HG02938 (cell line): ENCODE results near the gene GALK1.
A peak's percentile ranks its signal among the peaks of the same experiment; 100 is the strongest.
"Not testable (repeated sequence)": the region's sequence is repeated elsewhere in the genome, so short reads cannot be mapped to it uniquely, and the experiment has no call there.

Experiments used
- ATAC-seq: cut with Tn5 transposase; IDR thresholded peaks from one replicate; pipeline ENCODE4 v1.9.1; 2021; ENCODE audit warnings: mild to moderate bottlenecking, moderate library complexity; ENCODE audit not compliant: unreplicated experiment

GALK1 gene

DNA sequence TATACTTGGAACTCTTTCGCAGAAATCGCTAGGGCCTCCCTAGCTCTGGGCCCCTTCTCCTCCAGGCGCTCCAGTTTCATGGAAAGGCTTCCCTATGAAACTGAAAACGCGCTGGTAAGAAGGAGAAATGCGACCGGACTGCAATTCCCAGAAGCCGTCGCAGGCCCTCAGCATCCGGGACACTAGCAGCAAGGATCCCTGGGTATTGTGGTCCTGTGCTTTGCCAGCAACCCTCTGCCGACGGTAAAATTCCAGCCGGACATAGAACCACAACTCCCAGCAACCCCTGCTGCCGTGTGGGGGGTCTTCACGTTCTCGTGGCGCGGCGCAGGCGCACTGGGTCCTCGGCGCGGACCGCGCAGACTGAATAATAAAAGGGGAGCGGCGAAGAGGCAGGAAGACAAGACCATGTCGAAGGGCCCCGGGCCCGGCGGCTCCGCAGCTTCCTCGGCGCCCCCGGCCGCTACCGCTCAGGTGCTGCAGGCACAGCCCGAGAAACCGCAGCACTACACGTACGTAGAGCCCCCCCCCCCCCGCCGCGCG is 19.6 kb upstream of the GALK1 start, which contains the start of gene UNK:
Gene UNK (plus strand): TSS at position 334 of the 543 bp plus-strand sequence. CDS start 75 bp downstream, at position 409.
- ATAC-seq, result peak; percentile 42

DNA sequence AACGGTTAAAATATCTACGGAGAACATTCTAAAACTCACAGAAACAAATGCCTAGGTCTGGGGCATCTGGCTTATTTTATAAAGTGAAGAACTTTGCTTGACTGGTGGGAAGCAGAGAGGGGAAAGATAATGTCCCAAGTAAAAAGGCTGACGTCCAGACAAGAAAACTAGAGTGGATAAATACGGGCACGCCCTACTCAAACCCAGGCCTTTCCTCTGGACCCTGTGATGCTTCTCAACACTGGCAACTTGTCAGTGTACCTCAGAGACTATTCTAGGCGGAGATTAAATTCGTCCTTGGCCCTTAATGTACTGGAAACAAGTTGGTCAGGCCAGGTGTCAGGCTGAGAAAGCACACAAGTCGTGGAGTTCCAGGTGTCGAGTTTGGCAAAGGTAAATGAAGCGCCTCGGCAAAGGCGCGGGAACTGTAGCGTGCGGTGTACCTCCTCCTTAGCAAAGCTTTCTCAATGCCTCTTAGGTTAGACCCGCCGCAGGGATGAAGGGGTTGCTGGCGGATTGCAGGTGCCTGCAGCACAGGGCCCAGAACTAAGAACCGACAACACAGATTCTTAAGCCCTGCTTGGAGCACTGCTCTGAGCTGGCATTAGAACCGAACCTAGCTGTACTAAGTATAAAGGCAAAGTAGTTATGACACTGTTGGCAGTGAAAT is 18.9 kb upstream of the GALK1 start:
- ATAC-seq, result no peak

DNA sequence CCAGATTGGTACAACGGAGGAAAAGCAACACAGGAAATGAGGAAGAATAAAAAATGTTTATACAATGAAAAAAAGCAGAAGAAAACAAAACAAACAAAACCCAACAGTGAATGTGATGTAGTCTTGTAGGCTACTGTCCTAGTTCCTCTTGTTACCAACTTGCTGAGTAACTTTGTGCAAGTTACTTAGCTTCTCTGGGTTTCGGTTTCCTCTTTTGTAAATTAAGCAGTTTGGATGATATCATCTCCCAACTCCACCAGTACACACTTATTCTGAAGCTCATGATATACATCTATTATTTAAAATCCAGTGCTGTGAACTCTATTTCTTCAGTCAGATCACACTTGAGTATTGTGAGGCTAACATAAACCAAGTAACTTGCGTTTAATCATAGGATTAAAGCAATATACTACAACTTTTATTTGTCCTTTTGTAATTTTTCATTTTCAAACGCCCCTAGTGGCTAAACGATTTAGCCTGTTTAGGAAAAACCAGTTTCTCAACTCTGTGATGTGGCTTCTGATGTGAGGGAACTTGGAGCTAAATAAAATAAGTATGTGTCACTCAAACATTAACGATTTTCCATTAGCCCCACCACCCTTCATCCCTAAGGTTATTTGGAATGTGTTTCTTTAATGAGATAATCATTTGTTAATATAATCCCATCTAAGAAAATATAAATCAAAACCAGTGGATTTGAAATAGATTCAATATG is 18.2 kb upstream of the GALK1 start:
- ATAC-seq, result no peak

DNA sequence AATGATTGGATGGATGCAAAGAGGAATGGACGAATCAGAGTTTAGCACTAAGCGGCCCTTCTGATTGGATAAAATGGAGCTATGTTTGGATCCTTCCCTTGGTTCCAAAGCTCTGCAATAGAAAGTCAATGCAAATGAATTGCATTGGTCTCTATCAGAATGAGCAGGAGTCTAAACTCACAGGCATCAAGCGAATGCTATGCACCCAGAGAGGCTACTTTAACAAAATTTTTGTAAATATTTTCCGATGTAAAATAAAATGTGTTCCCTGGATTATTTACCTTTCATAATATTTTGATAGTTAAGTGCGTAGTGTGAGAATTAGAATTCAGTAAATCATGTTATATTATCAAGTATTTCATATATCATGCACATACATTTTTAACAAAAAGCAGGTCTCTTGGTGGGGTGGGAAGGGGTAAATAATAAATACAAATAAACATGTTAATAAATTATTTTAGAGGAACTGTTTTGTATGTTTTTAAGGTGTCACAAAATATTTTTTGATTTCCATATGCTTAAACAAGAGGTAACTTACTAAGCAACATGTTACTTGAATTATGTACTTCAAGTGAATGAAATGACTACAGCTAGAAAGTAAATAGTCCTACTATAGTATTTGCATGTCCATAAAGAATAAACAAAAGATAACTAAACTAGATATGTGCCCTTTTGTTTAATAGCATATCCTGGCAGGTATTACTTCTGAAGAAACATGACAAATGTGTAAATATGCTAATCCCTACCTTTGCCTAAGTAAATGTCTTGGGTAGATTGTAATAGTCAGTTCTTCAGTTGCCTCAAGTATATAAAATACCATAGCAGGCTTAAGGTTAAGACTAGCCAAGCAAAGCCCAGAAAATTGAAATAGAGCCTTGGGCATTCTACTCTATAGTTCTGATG is 15.2 kb upstream of the GALK1 start:
- no peak for ATAC-seq

DNA sequence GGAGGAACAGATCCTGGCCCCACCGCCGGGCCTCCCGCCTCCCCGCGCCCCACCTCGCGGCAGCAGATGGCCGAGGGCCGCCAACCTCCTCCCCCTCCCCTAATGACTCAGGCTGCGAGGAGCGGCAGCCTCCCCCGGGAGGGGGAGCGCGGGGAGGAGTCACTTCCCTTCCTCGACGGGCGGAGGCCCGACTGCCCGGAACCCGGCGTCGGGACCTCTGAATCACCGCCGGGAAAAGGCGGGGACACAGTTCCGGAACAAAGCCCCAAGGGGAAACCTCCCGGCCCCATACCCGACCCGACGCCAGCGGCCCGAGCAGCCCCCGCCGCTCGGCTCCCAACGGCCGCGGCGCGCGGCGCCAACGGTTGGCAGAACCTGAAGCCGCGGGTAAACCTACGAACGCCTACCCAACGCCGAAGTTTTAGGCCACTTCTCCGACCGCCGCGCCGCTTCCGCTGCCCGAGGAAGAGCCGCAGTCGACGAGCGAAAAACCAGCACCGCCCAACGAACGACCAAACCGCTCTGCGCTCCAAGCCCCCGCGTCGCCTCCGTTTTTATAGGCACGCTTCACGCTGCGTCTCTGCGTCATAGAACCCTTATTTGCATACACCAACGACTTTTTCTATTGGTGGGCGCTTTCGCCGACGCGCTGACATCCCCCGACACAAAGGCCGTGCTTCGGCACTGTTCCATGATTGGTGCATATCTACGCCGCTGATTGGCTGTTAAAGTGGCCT is 14.4 kb upstream of the GALK1 start:
- peak; percentile 72 for ATAC-seq

DNA sequence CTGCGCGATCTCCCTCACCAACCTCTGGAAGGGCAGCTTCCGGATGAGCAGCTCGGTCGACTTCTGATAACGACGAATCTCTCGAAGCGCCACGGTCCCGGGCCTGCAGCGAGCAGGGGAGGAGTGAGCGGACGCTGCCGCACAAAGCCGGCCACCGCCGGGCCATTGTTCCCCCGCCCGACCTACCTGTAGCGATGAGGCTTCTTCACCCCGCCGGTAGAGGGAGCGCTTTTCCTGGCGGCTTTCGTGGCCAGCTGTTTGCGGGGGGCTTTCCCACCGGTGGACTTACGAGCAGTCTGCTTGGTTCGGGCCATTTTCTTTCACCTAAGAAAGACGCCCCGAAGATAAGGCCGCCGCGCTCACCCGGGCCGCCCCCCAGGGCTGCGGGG is 13.9 kb upstream of the GALK1 start:
- no peak for ATAC-seq

DNA sequence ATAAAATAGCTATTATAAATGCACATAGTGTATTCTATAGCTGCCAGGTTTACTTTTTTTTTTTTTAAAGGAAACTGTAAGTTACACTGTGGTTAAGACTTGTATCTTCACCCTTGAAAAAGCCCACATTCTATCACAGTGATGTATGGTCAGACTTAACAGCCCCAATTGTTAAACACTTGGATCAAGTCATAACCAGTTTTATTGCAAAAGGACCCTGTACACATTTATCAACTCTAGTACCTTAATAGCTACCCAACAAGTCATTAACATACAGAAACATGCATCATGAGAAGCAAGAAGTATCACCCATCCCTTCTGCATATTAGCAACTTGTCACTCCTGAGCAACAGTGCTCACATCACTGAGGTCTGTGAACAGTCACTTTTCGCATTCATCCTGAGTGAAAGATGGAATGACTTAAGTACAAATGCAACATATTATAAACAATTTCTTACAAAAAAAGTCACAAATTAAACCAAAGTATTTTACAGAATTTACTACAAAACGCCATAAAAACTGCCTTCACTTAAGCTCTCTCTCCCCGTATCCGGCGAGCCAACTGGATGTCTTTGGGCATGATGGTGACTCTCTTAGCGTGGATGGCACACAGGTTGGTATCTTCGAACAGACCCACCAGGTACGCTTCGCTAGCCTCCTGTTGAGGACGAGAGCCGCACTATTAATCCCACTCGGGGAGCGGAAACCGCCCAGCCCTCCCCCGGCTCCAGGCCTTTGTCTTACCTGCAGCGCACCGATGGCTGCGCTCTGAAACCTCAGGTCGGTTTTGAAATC is 13.3 kb upstream of the GALK1 start:
- not testable (repeated sequence) for ATAC-seq

DNA sequence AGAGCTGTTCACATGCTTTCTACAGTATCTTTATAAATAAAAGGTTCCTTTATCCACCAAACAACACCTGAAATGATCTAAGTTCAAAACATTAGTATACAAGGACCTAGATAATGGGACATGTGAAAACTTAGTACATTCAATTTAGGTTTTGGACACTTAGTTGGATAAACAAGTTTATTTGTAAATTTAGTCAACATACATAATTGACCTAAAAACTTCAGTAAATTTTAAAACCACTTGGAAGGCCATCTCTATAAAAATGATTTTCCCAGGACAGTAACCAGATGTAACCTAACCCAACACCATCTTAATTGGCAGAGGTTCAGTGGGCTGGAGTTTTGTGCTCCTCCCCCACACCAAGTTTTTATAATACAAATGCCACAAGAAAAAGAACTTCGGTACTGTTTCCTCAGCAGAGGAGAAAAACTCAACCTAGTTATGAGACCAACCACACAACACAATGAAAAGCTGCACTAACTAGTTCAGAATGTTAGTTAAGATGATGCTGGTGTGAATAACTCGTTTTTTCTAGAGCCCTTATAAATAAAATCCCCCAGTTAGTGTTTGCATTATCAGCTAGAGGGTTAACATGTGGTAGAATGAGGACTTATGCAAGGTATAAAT is 12.4 kb upstream of the GALK1 start:
- no peak for ATAC-seq

DNA sequence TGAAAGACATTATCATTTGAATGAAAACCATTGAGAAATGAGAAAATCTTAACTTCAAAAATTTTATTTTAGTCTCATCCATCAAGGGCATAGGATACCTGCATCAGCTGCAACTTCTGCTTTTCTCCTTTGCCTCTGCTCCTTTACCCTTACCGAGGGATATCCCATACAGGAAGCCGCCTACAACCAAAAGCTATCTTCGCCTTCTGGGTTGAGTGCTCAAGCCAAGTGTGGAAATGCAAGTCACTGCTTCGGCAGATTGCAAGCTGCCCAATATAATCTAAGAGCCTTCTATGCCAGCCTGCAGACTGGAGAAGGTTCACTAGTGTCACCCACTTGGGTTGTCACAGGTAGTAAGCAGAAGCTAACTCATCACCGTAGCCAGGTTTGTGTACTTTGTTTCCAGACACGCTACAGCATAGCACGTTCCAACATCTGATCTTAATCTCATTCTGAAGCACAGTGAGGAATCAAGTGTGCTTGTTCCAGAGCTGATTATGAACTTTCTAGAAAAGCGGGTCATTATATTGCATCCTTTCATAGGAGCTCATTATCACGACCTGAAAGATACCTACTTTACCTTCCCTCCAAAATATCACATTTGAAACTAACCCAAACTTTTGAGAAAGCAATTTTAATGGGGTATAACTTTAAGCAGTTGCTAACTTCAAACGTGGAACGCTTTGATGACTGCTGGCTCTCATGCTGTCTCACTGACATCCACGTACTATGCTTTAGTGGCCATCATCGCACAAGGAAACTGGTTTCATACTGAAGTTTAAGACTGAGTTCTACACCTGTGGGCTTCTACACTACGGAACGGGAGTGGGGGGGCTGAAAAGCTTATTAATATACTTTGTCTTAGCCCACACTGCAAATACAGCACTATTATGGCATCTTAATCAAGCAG is 11.6 kb upstream of the GALK1 start:
- no peak for ATAC-seq

DNA sequence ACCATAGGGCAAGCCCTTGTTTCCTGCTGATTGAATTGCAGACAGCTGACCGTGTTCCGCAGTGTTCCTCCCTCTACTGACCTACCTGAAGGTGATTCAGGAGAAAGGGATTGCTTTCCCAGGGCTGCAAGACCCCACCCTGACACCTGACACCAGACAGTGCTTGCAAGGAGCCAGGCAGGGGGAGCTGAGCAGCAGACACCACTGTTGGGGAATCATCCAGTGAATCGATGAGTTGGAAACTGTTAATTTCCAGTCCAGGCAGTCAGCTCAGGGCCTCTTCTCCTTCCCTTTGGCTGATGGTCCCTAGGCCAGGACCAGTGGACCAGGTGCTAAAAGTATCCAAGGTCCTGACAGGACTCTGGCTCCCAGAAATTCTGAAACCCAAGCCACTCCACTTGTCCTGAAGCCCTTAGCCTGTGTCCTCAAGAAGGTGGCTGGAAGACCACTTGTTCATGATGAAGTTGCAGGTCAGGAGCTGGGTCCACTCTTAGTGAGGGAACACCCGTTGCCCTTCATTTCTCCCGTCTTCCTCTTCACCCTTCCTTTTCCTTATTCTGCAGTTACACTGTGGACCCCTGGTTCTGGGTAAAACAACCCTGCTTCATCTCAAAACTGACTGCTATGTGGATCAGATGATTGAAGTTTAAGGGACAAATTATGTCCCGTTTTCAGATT is 10.1 kb upstream of the GALK1 start:
- no peak for ATAC-seq

DNA sequence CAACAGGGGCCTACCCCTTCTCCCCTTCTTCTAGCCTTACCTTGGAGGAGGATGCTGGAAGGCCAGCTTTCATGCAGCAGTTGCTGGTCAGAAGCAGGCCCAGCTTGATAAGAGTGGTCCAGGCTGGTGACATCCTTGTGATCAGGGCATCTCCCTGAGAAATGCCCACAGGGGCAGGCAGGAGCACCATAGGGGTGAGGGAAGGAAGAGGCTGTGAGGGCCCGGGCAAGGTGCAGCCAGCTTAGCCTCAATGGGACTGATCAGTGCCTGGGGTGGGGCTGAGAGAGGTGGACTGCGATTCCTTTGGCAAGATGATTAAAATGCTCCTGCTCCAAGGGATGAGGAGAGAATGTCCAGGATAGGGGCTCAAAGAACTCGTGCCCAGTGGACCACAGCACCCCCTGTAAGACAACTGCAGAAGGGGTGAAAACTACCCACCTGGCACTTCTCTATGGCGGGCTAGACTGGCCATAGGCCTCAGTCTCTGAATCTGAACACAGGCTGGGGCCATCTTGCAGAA is 9.5 kb upstream of the GALK1 start:
- ATAC-seq, result no peak

DNA sequence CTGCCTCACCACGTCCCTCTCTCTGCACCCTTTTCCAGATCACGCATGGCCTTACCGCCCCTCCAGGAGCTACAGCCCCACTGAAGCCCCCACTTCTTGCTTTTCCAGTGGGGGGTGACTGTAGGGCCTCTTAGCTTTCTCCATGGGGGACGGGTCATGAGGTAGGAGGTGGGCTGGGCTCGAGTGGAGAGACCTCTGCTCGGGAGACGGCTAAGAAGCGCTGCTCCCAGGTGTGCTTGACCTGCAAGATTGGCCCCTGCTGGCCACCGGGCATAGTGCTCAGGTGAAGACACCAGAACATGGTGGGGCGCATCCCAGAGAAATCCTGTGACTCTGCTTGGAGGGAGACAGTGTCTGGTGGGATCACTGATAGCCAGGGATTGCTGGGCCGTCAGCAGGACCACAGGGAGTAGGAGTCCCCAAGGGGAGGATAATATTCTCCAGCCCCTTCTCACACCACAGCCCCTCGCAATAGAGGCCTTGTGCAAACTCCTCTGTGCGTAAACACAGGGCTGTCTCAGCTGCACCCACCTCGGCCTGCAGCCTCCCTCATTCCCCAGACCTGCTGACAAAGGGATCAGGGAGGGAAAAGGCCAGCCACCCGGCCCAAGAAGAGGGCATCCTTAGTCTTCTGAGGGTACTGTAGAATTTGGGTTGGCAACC is 8.9 kb upstream of the GALK1 start:
- no peak for ATAC-seq

DNA sequence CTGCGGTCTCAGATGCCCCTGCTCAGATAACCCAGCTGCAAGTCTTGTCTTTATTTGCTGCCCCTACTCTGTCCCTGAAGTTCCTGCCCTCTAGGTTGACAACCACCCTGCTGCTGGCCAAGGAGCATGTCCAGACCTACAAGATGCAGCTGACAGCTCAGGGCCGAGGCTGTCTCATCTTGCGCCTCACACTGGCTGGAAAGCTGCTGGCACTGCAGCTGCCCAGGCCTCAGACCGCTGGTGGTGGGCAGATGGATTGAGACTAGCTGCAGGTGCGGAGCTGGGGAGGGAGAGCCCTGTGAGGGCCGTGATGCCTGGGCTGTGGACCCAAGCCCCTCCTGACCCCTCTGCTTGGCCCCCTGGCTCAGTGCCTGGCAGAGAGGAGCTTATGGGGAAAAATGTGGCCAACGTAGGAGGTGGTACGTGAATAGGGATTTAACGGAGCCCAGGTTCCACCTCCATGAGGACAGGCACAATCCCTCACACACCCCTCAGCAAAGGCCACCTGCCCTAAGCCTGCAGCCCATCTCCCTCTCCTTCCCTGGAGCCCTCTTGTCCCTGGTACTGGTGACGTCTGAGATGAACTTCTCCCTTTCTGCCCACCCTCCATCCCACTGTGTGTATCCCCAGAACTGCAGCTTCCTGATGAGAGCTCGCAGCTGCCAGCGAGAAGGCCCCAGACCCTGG is 8.3 kb upstream of the GALK1 start:
- ATAC-seq, result no peak

DNA sequence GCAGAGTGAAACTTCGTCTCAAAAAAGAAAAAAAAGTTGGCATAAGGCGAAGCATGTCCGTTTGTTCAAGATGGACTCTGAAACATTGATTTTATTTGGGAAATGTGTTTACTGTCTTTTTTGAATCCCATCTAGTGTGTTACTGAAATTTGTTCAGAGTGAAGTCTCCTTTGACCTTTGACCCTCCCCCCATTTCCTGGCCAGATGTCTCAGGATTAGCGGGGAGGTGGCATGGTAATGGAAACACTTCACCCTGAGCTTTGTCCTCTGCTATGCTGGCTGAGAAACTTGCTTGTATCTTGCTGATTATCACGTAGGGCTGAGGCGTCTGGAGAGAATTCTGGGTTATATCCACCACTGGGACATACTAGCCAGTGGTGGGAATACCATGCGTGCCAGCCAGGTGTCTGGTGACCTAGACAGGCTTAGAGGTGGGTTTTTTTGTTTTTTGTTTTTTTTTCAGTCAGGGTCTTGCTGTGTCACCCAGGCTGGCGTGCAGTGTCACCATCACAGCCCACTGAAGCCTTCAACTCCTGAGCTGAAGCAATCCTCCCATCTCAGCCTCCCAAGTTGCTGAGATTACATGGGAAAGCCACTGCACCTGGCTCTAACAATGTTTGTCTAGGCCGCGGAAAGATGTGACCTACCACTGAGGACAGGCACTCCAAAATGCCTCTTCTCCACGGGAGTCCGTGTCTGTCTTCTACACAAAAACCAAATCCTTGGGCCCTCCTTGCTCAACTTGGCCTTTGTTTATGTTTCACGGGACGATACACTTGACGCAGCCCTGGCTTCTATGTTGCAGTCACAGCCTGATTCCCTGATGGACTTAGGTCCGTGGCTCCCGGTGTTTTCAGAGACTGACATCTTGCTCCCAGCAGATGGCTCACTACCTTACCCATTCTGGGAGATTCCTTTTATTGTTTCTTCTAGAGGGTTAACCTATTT is 6.6 kb upstream of the GALK1 start:
- ATAC-seq, result no peak

DNA sequence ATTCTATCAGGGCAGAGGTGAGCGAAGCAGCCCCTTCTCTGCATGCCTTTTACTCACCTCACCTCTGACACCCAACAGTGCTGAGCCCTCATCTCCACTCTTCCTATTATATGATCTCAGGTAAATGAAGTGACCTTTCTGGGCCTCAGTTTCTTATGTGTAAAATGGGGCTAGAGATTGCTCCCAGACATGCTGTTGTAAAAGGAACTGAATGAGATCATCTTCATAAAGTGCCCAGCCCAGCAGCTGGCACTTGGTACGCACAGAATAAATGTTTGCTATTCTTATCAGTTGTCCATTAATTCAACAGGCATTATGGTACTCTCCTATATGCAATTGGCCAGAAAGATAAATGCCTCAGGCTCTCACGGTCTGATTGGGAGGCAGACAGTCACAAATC is 4.5 kb upstream of the GALK1 start:
- no peak for ATAC-seq
